Mucosa of descending colon (tissue), 3 donors: ENCODE results near the gene CYREN. TPM values are rescaled to one million over a fixed set of nuclear protein-coding genes. Genes with fewer than 3 reads are reported as not detected.

ENCODE experiments used
- ATAC-seq: fragments of 200-7000 bp; cut with Tn5 transposase; one replicate; pipeline ENCODE4 v1.9.1; 2020; ENCODE audit warnings: mild to moderate bottlenecking, moderate library complexity
- DNase-seq, 3 donors: peaks; one replicate each; pipeline ENCODE4 v3.0.0-alpha.2; 2020
- H3K36me3 ChIP-seq: fragments of 200-600 bp; one replicate; pipeline ENCODE4 v1.8.0; 2021; ENCODE audit warnings: low read depth, mild to moderate bottlenecking
- H3K4me1 ChIP-seq: fragments of 200-600 bp; one replicate; pipeline ENCODE4 v1.8.0; 2021; ENCODE audit warnings: low read depth, mild to moderate bottlenecking
- H3K4me3 ChIP-seq: fragments of 200-600 bp; one replicate; pipeline ENCODE4 v1.8.0; 2021; ENCODE audit warnings: mild to moderate bottlenecking
- H3K9me3 ChIP-seq: fragments of 200-600 bp; one replicate; pipeline ENCODE4 v1.8.0; 2021; ENCODE audit warnings: mild to moderate bottlenecking
- intact Hi-C, 2 donors: fragments of 100-400 bp; cut with DNase I in 1 of 2; cut with micrococcal nuclease in 1 of 2; formaldehyde crosslinking; loops; one replicate each; pipeline versions ENCODE4 v1.11.0 to v1.11.1; 2022; cut with DNase I, micrococcal nuclease
- total RNA-seq, 3 donors: library from RNA; stranded (reverse); fragmentation: NEBNext Ultra II Directional in 2 of 3; extraction: Animal tissue kit (Norgen Biotek cat#: 25700) in 2 of 3; gene quantifications; one replicate each; pipeline versions ENCODE4 v1.2.1 to v1.2.4, GENCODE V29; 2021 to 2023
- TF ChIP-seq, protein P1 (sequence below): fragments of 200-600 bp; IDR thresholded peaks from one replicate; pipeline ENCODE4 v1.8.0; 2022; ENCODE audit warnings: antibody characterized with exemption, mild to moderate bottlenecking
- donor health status: DM: no; HTN: no; CAD: no; lungs with moderate emphysema.
- donor health status: DM: no; HTN: no; CAD: no.
- donor health status: DM: no; HTN: yes; CAD: no.

CYREN gene
- total RNA-seq, 3 donors from 2014 or later = 34.4 to 42.0 (median 41.2) TPM

DNA sequence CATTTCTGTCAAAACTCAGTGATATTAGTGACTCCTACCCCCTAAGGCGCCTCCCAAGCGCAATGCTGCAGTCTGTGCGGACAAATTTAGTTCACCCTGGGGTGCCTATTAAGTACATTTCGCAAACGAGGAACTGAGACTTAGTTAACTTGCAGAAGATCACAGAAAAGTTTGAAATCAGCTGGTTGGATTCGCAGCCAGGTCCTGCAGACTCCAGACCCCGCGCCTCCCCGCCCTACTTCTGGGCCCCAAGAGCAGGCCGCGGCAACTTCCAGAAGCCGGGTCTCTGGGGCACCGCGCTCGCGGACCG, 588 bp downstream of the CYREN start:
- TF ChIP-seq, protein P1, sequence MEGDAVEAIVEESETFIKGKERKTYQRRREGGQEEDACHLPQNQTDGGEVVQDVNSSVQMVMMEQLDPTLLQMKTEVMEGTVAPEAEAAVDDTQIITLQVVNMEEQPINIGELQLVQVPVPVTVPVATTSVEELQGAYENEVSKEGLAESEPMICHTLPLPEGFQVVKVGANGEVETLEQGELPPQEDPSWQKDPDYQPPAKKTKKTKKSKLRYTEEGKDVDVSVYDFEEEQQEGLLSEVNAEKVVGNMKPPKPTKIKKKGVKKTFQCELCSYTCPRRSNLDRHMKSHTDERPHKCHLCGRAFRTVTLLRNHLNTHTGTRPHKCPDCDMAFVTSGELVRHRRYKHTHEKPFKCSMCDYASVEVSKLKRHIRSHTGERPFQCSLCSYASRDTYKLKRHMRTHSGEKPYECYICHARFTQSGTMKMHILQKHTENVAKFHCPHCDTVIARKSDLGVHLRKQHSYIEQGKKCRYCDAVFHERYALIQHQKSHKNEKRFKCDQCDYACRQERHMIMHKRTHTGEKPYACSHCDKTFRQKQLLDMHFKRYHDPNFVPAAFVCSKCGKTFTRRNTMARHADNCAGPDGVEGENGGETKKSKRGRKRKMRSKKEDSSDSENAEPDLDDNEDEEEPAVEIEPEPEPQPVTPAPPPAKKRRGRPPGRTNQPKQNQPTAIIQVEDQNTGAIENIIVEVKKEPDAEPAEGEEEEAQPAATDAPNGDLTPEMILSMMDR = no peak
- Histone ChIP-seq H3K9me3 (no peaks in the 10 kb centered on the region), H3K36me3 (peaks cover 3% of the 10 kb centered on the region), H3K4me1 (peaks cover 16% of the 10 kb centered on the region), H3K4me3 (peak overlapping the region; percentile 93)
- intact Hi-C loops = loop anchor here in 1 of 2 donors (10.0 kb wide), 1 partner anchor 205 kb away; no protein-coding TSS in a partner anchor
- ATAC-seq (no peak), DNase-seq (no peak)

DNA sequence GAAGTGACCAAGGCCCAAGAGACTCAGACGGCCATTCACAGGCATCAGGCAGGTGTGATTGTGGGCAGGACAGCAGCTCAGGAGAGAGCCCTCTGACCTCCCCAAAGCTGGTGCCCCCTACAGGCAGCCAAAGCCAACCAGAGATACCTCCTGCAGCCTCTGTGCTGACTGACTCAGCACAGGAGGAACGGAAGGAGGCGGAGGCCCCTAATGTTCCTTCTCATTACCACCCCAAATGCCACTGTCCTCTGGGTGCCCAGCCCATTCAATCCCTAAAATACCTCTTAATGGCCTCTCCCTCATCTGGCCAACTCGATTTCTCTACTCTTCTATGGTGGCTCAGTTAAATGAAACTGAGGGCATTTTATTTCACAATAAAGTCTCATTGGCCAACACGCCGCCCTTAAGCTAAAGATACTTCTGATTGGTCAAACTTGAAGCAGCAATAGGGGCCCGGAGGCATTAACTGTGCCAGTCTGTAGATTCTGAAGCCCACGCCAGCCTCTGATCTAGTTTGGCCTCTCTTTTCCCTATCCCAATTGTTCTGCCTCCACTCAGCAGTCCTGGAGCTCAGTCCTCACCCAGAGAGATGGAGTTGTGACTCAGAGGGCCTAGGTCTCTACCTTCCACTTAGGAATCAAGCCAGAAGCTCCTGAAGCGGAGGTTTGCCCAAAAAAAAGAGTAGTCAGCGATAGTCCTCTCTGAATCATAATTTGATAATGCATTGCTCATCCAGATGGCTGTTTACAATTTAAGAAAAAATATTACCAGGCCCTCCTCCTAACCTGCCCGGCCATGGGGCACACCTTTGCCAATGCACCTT, 1.2 kb downstream of the CYREN start:
- peak; percentile 33 for ATAC-seq
- H3K4me3 ChIP-seq = peak overlapping the region; percentile 93
- H3K4me1 ChIP-seq = peaks cover 16% of the 10 kb centered on the region
- H3K36me3 ChIP-seq = peaks cover 3% of the 10 kb centered on the region
- intact Hi-C loops = loop anchor here in 1 of 2 donors (10.0 kb wide), 1 partner anchor 205 kb away; no protein-coding TSS in a partner anchor
- TF ChIP-seq, protein P1 = no peak
- no peaks in the 10 kb centered on the region for H3K9me3 ChIP-seq
- DNase-seq = peak; percentile 58 to 72 (median 68)

DNA sequence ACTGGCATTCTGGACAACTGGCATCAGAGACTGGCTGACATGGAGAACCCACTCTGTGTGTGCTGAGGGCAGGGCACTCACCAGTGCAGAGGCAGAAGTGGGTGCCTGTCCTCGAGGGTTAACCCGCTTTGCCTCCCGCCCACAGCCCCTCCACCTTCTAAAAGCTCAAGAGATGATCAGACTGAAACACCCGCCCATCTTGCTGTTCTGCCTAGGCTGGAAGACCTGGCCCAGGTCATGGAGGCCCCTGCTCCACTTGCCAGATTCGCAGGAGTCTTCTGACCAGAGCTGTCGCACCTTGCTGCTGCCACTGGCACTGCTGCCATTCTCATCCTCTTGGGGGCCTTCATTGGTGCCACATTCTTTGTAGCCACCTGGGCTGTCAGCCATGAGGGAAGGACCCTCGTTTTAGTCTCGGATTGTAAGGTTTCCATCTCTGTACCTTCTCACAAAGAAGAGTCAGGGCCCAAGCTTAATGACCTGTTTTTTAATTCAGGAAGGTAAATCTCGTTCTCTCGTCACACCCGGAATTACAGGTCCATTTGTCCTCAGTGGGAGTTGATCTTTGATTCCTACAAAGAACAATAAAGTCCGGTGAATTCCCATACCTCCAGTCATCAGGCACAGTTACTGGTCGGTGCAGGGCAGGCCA, 1.9 kb downstream of the CYREN start:
- H3K4me3 ChIP-seq = no peak overlapping the region
- no peak for ATAC-seq
- TF ChIP-seq, protein P1 = no peak
- H3K9me3 ChIP-seq = no peaks in the 10 kb centered on the region
- intact Hi-C loops = loop anchor here in 1 of 2 donors (10.0 kb wide), 1 partner anchor 204 kb away; no protein-coding TSS in a partner anchor
- peaks cover 16% of the 10 kb centered on the region for H3K4me1 ChIP-seq
- H3K36me3 ChIP-seq = peaks cover 3% of the 10 kb centered on the region
- no peak for DNase-seq

DNA sequence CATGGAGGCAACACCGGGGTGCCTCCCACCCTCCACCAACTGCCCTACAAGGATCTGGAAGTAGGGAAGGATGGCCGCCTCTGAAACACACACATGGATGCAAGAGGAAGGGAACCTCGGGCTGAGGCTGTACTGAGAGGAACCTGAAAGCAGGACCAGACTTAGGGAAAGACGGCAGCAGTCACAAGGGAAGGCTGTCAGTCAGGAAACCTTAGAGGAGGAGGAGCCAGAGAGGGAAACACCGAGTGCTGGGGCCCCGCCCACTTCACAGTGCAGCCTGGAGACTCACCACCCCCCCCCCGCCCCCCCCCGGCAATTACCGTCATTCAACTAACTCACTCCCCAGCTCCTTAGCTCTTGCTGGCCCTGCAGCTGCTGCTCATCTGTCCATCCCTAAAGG, 2.5 kb downstream of the CYREN start:
- Histone ChIP-seq H3K4me1 (peaks cover 16% of the 10 kb centered on the region), H3K4me3 (no peak overlapping the region), H3K36me3 (peaks cover 3% of the 10 kb centered on the region), H3K9me3 (no peaks in the 10 kb centered on the region)
- TF ChIP-seq, protein P1 = no peak
- intact Hi-C loops = loop anchor here in 1 of 2 donors (10.0 kb wide), 1 partner anchor 203 kb away; no protein-coding TSS in a partner anchor
- ATAC-seq = no peak
- DNase-seq = peak in 1 of 3 donors; percentile 44

DNA sequence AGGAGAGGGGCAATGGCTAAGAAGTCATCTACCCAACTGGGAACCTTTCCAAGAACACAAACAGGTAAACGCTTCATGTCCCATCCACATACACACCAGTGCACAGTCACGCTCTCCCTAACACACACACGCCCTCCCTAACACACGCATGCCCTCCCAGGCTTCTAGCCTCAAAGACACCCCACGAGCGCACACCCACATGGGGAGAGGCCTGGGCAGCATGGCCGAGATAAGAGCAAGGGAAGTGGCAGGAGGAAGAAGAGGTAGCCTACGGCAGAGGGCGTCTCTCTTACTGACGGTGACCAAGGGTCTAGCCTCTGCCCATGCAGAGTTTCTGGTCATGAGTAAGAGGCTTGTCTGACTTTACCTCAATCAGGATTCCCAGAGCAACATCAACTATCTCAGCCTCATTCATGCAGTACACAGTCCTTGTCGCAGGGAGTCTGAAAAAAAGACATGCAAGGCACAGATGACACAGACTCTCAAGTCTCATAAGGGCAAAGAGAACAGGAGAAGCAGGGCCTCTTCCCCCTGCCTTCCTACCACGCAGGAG, 3.1 kb downstream of the CYREN start:
- H3K36me3 ChIP-seq = peaks cover 3% of the 10 kb centered on the region
- H3K9me3 ChIP-seq = no peaks in the 10 kb centered on the region
- intact Hi-C loops = loop anchor here in 1 of 2 donors (10.0 kb wide), 1 partner anchor 203 kb away; no protein-coding TSS in a partner anchor
- ATAC-seq (no peak), DNase-seq (no peak)
- TF ChIP-seq, protein P1 = no peak
- H3K4me1 ChIP-seq = peaks cover 16% of the 10 kb centered on the region
- H3K4me3 ChIP-seq = no peak overlapping the region
